ENCODE data around the gene POU2F3.

Gene POU2F3

DNA sequence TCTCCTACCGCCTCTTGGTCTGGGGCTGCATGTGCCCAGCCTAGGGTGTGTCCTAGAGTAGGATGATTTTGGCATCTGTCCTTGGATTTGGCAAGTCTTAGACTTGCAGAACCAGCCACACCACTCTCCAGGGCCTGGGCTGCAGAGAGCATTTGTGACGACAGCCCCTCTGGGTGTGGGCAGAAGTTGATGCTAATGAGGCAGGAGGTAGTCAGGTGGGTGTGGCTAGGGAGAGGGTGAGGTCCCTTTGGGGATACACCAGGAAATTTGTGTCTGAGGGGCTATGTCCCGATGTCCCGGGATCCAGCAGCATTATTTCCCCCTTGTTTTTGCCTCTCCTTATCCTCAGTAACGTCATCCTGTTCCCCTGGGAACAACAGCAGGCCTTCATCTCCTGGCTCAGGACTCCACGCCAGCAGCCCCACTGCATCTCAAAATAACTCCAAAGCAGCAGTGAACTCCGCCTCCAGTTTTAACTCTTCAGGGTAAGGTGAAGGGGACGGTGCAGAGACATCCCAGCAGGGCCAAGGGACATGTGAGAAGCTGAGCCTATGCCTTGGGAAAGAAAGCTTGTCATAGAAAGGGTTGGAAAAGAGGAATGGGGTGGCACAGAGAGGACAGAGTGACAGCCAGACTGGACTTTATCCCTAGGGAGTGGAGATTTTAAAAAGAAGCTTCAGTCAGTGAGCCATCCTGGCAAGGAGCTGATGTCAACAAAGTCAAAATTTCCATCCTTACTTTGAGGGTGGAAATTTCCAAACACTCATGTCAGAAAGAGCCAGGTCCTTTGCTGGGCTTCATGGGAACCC is 77.1 kb downstream of the POU2F3 start:
- peak; percentile 84 for DNase-seq (ENCODE audit: low read depth, low spot score)

DNA sequence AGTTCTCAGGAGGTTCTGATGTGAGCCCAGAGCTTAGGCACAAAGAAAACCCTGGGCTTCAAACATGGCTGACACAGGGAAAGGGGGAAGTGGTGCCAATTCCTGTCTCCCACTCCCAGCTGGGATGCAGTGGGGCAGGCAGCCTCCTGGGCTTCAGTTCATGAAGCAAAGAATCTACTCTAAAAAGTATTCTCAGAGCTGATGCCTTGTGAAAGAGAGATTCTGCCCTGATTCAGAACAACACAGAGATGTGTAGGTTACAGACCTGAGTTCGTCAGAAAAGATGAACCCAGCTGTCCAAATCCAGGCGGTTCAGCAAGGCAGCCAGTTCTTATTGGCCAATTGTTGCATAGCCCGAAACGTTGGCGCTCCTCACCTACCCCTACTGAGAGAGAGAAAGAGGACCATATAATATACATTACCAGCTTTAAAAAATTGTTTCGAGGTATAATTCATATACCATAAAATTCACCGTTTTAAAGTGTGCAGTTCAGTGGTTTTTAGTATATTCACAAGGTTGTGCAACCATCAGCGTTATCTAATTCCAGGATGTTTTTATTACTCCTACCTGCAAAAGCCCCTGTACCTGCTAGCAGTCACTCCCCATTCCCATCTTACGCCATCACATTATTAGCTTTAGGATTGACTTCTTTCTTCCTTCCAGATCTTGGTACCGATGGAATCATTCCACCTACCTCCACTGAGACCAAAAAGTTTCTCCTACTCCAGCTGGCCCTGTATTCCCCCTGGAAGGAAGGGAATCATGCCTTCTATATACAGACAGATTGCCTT is 77.9 kb downstream of the POU2F3 start:
- DNase-seq (ENCODE audit: low read depth, low spot score) = no peak

DNA sequence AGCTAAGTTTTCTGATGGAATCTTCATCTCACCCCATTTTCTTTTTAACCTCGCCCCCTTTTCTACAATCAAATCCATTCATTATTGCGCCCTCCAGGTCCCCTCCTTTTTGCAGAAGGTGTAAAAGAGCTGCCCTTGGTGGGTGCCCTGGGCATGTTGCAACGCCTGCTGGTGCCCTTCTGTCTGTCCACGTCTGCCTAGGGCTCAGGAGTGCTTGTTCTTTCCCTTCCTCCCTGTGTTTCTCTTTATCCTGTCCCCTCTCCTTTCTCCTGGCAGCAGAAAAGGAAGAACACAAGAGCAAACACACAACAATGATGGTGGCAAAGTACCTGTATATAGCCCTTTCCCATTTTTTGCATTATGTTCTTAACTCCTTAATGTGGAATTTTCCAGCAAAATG is 79.0 kb downstream of the POU2F3 start:
- no peak for DNase-seq (ENCODE audit: low read depth, low spot score)

DNA sequence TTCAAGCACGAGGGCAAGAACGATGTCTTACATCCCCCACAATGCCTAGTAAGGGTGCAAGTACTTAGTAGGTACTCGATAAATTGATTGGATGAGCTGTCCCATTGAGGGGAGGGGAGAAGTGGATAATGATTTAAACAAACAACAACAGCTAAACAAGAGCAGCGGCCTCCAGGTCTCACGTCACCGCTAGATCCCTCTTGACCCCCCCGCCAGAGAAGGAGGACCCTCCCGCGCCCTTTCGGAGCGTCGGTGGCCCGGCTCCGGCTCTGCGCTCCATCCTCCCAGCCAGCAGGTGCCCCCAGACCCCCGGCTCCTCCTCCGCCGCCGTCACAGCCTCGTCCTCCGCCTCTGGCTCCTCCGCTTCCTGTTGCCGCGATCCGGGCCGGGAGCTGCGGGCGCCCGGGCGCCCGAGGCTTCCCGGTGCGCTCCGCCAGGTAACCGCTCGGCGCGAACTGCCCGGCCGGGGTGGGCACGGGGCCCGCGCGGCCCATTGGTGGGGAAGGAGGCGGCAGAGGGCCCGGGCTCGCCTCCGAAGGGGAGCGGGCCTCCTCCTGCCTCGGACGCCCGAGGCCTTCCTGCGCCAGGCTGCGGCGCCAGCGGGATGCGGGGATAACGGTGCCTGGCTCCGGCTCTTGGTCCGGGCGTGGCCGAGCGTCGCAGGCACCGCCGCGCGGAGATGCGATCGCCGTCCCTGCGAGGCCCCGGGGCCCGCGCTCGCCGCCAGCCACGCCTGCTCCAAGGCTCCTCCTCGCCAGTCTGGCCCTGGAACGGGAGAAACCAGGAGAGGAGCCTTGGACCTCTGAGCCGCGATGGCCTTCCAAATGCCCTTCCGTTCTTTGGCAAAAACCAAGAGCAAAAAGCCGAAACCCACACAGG is 85.2 kb downstream of the POU2F3 start, which contains the start of gene TLCD5:
TSS of gene TLCD5 (plus strand) at position 368 of the 879 bp plus-strand sequence. CDS start 2,143 bp downstream, outside the sequence.
- DNase-seq (ENCODE audit: low read depth, low spot score) = peak; percentile 85

DNA sequence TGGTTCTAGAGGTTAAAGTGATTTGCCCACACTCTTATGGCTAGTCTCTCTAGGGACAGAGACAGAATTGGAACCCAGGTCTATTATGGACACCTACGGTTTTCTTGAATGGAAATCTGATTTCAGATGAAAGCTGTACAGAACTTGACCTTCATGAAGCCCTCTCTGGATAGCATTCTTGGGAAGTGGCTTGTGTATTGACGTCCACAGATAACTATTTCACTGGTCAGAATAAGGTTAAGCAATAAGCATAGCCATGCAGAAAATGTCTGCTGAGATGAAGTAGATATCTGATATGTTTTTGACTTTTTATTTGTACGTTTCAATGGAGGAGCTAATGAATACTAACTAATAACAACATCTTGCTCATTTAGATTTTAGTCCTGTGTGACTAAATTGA is 86.3 kb downstream of the POU2F3 start:
- no peak for DNase-seq (ENCODE audit: low read depth, low spot score)

DNA sequence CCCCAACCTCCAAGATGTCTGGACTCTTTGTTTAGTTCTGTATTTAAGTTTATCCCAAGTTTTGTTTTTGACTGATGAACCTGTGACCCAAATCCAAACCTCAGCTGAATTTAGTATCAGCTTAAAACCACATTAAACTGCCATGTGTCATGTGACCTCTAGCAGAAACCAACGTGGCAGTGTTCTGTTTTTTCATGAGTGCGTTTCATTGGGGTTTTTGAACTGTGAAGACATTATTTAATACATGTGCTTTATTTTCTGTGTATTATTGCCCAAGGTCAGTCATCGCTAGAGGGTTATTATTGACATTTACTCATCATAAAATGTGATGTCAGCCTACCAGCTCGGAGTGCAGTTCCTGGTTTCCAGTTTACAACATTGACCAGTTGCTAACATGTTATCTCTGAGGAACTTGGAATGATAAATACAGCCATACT is 86.9 kb downstream of the POU2F3 start:
- no peak for DNase-seq (ENCODE audit: low read depth, low spot score)

DNA sequence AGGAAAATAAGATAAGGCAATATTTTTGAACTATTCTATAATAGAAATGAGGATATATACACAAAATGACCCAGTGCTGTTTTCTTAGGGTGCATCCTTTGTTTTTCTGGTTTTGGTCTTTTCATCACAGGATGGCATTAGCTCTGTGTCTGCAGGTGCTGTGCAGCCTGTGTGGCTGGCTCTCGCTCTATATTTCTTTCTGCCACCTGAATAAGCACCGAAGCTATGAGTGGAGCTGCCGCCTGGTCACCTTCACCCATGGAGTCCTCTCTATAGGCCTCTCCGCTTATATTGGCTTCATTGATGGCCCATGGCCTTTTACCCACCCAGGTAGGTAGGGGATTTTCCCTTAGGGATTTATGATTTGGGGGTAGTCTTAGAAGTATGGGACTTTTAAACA is 87.4 kb downstream of the POU2F3 start:
- DNase-seq (ENCODE audit: low read depth, low spot score) = no peak

DNA sequence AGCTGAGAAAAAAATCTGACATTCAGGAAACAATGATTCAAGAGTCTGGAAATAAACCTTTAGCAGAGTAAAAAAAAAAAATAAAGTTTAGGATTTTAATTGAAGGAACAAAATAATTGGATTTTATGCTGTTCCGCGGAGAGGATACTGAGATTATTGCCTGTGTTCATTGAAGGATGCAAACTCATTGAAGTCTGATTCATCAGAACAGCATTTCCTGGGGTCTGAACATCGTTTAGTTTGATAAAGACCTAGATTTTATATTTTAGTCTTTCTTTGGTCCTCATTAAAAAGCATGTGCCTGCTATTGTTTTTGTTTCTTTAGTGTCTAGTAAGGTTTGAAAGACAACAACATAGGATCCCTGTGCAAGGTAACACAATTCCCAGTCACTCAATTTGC is 89.6 kb downstream of the POU2F3 start:
- DNase-seq (ENCODE audit: low read depth, low spot score) = no peak

DNA sequence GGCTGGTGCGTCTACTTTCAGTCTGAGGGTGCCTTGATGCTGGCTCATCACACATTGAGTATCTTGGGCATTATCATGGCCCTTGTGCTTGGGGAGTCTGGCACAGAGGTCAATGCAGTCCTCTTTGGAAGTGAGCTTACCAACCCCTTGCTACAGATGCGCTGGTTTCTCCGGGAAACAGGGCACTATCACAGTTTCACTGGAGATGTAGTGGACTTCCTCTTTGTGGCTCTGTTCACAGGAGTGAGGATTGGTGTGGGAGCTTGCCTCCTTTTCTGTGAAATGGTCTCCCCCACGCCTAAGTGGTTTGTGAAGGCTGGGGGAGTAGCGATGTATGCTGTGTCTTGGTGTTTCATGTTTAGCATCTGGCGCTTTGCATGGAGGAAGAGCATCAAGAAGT is 90.1 kb downstream of the POU2F3 start:
- DNase-seq (ENCODE audit: low read depth, low spot score) = no peak

DNA sequence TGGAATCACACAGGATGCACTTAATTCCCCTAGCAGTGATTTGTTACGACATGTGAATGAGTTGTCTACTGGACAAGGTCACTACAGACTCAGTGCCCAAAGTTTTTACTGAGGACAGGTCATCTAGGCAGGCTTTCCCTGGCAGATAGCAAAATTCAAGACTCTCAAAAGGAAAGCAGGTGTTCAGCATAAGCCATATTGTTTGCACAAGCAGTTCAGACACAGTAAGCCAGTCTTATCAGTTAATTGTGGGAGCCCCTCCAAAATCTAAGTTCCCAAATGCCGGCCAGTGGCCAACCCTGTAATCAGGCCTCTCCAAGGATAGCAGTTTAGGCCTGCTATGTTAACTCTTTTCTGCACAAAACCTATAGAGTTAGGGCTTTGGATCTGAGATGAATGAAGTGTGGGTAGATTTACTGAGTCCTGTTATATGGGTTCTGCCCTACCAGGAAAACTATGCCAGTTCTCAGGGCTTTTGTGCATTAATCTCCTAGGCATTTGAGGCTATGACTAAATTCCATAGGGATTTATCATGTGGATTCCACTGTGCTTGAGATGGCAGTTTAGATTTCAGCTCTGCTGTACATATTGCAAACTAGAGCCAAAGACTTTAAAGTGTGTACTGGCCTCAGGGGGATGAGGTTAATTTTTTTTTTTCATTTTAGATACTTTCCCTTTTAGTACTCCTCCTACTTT is 91.5 kb downstream of the POU2F3 start:
- no peak for DNase-seq (ENCODE audit: low read depth, low spot score)

DNA sequence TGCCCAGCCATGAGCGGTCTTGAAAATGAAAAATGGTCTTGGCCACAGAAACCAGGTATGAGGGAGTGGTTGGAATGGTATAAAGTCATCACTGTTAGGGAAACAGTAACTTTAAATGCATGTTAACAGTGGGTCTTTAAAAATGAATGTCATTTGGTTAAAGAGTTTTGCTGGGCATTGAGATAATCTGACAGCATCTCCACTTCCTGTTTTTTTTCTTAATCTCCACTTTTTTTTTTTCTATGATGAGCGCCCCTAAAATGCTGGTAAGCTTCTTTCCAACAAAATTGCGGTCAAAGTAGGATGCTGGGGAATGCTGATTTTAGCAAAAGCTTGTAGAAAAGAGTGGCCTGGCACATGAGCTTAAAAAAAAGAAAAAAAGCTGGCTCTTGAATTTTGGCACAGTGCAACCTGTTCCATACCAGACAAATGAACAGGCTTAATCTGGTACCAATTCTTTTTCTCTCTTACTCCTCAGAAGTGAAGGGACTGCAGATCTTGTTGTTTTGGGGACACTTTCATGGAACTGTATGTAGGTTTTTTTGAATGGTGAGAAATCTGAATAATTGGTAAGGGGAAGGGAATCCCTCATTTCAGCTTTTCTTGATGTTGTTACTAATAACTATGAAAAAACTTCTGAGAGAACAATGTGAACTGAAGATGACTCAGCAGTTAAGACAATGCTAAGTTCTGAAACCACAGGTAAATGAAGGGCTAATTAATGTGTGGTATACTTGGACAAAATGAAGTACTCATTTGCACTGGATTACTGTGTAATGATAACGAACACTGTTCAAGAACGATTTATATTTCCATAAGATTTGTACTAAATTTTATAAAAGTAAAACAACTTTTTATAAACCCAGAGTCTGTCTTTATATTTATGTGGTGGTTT is 93.1 kb downstream of the POU2F3 start:
- no peak for DNase-seq (ENCODE audit: low read depth, low spot score)

DNA sequence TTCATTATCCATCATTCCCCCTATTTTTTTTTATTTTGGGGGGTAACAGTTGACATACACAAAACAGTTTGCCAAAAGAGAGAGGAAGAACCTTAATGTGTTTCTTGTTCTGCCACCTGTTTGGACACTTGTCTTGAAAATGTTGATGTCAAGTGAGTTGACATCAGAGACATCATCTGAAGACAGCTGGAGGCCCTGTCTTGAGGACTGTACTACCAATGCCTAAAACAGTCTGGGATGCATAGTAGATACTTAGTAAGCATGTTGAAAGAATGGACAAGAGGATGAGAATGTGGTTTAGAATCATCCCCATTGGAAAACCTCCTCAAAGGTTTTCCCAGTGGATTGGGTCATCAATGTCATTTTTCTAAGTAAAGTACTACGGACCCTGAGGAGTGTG is 93.9 kb downstream of the POU2F3 start:
- DNase-seq (ENCODE audit: low read depth, low spot score) = no peak

DNA sequence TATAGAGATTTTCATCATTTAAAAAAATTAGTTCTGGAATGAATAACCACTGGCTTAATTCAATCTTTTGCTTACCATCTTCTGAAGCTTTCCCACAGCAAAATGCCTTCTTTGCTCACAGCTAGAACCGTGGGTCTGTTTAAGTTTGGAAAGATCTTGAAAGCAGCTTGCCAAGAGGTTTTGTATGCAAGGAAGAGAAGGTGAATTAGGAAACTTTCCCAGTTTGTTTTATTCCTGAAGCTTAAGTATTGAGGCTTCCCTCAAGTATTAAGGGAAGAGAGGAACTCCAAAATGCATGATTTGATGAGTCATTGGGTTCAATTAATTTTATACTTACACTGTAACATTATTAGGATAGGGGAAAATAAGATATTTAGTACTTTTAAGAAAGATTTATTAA is 94.4 kb downstream of the POU2F3 start:
- DNase-seq (ENCODE audit: low read depth, low spot score) = no peak

DNA sequence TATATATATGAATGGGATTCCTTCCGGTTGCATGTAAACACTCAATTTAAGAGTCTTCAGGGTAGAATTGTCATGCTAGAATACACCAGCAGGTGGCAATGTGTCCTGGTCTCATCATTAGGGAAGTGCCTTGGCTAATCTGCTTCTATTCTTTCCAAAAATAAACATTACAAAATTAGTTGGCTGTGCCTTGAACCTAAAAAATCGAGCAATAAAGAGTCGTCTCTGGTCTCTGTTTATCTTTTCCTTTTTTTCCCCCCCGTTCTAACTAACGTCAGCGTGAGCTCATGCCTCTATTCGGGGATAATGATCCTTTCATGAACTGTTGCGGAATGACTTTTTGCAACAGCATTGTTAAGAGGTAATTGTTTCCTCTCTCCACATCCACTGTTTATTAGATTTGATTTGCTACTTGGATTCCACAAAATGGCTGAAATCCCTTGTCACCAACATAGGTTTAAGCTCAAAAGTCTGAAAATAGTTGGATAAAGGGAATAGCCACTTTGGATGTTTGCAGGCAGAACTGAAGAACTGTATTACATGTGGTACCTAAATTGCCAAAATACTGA is 95.0 kb downstream of the POU2F3 start:
- DNase-seq (ENCODE audit: low read depth, low spot score) = peak; percentile 34

DNA sequence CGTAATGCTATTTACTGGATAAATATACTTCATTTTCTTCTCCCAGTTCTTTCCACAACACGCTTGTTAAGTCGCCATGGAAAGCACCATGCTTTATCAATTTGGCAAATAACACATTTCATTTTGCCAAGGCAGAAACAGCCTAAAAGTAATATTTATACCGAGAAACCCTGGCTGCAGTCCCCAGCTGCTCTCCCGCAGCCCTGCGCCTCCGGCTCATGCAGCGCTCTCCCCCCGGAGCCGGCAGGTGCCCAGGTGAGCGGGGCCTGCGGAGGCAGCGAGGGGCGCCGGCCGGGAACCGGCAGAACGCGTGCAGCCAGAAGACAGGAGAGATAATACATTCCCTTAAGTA is 95.6 kb downstream of the POU2F3 start:
- no peak for DNase-seq (ENCODE audit: low read depth, low spot score)

DNA sequence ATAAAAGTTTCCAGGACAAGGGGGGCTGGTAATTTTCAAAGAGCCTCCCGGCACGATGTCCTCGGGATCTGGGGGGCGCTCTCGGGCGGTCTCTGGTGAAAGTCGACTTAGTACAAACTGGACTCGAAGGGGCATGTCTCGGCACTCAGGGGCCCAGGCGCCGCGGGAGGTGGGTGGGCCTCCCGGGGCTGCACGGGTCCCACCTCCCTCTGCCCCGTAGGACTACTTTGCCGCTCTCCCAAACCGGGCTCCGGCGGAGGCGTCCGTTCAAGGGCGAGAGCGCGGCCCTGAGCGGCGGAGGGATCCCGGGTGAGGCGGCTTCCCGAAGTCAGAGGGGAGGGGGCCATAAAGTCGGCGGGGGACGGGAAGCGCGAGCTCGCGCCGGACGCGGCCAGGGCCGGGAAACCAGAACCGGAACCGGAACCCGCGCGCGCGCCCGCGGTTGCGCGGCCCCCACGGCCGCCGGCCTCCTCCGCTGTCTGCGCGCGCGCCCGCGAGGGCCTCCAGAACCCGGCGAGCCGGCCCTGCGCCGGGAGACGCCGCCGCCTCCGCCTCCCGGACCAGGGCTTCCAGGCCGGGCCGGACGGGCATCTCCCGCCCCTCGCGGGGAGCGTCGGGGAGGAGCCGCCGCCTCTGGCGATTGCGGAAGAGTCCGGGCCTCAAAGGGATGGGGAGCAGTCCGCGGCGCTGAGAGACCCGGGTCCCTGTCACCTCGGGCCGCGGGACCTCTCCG is 96.1 kb downstream of the POU2F3 start, which contains the start of gene ARHGEF12:
TSS of gene ARHGEF12 (plus strand) at position 506 of the 733 bp plus-strand sequence. CDS start 831 bp downstream, outside the sequence.
- peak; percentile 96 for DNase-seq (ENCODE audit: low read depth, low spot score)

DNA sequence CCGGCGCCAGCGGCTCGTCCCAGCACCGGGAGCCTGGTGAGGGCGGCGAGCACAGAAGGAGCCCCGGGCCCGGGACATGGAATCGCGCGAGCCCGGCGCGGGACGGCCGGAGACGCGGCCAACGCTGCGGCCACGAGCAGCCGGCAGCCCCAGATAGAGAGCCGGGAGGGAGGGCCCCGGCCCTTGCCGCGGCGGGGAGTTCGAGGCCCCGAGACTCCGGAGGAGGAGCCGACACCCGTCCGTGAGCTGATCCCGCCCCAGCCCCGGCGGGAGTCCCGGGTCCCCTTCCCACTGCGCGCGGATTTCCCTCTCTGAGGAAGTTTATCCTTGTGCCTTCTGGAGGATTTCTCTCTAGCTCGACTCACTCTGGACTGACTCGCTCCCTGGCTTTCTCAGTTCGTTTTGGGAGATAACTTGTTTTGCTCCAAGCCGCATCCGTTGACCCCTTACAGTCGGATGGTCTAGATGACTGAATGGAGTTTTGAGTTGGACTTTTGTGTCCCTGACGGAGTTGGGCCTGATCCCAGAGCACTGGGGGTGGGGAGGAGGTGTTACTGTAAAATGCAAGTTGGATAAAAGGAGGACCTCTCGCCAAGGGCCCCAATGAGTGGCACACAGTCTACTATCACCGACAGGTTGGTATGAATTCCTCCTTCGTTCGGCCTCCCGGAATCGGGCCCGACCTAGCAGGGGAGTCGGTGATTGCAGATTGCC is 96.9 kb downstream of the POU2F3 start:
- peak; percentile 55 for DNase-seq (ENCODE audit: low read depth, low spot score)

DNA sequence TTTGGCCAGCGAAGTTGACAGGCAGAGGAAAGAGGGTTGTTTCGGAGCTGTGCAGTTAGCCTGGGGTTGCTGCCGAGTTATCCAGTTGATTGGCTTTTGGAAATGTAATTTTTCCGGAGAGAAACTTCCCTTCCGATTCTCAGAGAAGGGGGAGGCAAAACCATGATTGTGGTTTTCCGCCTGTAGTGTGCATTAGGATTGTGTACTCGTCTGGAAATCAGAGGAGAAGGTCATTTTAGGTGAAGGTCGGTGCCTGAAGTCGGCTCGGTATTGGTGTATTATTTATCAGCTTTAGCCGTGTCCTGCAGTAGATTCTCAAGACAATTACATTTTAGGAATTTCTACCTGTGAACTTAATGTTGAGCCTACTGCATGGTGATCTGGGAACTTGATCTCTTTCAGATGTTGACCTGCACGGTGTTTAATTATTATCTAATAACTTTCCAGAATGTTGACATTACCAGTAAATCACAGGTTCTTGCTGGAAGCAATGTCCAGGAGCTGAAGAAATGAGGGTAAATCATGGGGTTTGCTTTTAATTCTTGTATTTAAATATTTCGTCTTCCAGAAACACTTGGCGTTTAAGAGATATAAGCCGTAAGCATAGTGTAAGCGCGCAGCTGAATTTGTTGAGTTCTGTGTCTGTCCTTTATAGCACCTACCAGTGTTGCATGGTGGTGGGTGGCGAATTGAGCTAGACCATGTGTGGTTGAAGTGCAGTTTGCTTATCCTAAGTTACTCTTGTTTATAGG is 97.6 kb downstream of the POU2F3 start:
- DNase-seq (ENCODE audit: low read depth, low spot score) = no peak
